ENCODE data around the gene SH3BP1.

- TF ChIP-seq GATA2 (IDR thresholded peaks at IDR 0.05; ENCODE audit: low read depth, low read length) (no peak), GATA3 (IDR thresholded peaks at IDR 0.05; ENCODE audit: low read depth, low read length) (no peak)
Observed at GRCh38 chr22:37669586-37669985, 30.1 kb downstream of the SH3BP1 start.
